ENCODE measurements around the gene CLASP1.

- TF ChIP-seq CTCF (conservative IDR thresholded peaks at IDR 0.05; ENCODE audit: low read length) (no peak), EZH2phosphoT487 (IDR thresholded peaks at IDR 0.05; ENCODE audit: borderline replicate concordance, low read depth, low read length) (no peak)
Measured at GRCh38 chr2:121532894-121533293, 116.4 kb downstream of the CLASP1 start.
